ENCODE results near the gene GMPS. TPM values are rescaled to one million over a fixed set of nuclear protein-coding genes. Genes with fewer than 3 reads are reported as not detected.

The GMPS gene
- total and polyA plus RNA-seq, 2 of the 4 experiments (the other 2 are of a cell fraction) = 33.9 to 52.5 TPM

- Histone ChIP-seq H2BK20ac (ENCODE audit: low read depth, low read length) (no peak overlapping the region), H3K36me3 (ENCODE audit: control insufficient read depth, insufficient read depth, low read length) (no peaks in the 10 kb centered on the region), H3K4ac (ENCODE audit: low read depth, low read length) (no peak overlapping the region), H2BK15ac (ENCODE audit: low read depth, low read length) (no peak overlapping the region), H2AFZ (replicated peaks; ENCODE audit: low read length, poor library complexity) (no peak overlapping the region), H3K4me1 (ENCODE audit: control insufficient read depth, insufficient read depth, low read length) (0 out of 2 replicates have a peak, but pooled peaks cover 2% of the 10 kb centered on the region), H4K5ac (ENCODE audit: low read depth, low read length) (no peak overlapping the region), H3K9me1 (ENCODE audit: insufficient read depth, low read length) (peaks cover 2% of the 10 kb centered on the region; the same call in 1 of the 2 replicates), H2AK9ac (replicated peaks; ENCODE audit: low read depth, low read length, poor library complexity) (no peak overlapping the region), H2BK120ac (ENCODE audit: low read depth, low read length) (no peak overlapping the region), H3K9ac (ENCODE audit: low read depth, low read length) (no peak overlapping the region), H2BK5ac (ENCODE audit: low read depth, low read length, poor library complexity, severe bottlenecking) (no peak overlapping the region), H3K23ac (ENCODE audit: low read depth, low read length) (no peak overlapping the region), H3K56ac (ENCODE audit: extremely low read depth, insufficient read depth, low read length) (no peak overlapping the region), H3K4me3 (ENCODE audit: insufficient read depth, low read depth, low read length) (no peak overlapping the region), H3K79me1 (ENCODE audit: low read depth in 1 of 2, low read length in 2 of 2) (peaks cover 0 to 36% of the 10 kb centered on the region in 2 experiments; a peak in 3 of 4 replicates), H4K20me1 (ENCODE audit: insufficient read depth, low read length) (peaks cover 56% of the 10 kb centered on the region), H3K4me2 (ENCODE audit: low read depth, low read length) (no peak overlapping the region), H2AK5ac (ENCODE audit: low read depth, low read length) (no peak overlapping the region), H3K14ac (replicated peaks; ENCODE audit: low read depth, low read length) (no peak overlapping the region), H3K9me3 (ENCODE audit: control insufficient read depth, insufficient read depth, low read length) (no peaks in the 10 kb centered on the region), H3K18ac (ENCODE audit: low read depth, low read length) (no peak overlapping the region), H3K27me3 (ENCODE audit: control insufficient read depth, insufficient read depth, low read length) (no peaks in the 10 kb centered on the region), H3K27ac (ENCODE audit: insufficient read depth, low read length) (no peak overlapping the region), H4K8ac (ENCODE audit: low read depth in 2 of 2, low read length in 2 of 2) (no peak overlapping the region), H4K91ac (ENCODE audit: insufficient read depth, low read depth, low read length) (no peak overlapping the region)
- DNase-seq = no peak
- intact Hi-C loops (cut with micrococcal nuclease) = no loop called here
- BruUV-seq (replicated peaks) = no TSS peak
- POLR2A ChIA-PET (ENCODE audit: unreplicated experiment) = no interaction called here
- TF ChIP-seq POLR2A (IDR thresholded peaks at IDR 0.05; ENCODE audit: low read depth, low read length) (no peak), CEBPB (IDR thresholded peaks at IDR 0.05; ENCODE audit: low read depth, low read length) (no peak), USF2 (IDR thresholded peaks at IDR 0.05; ENCODE audit: low read depth, low read length) (no peak), RCOR1 (IDR thresholded peaks at IDR 0.05; ENCODE audit: insufficient replicate concordance, low read length) (no peak), MAZ (IDR thresholded peaks at IDR 0.05; ENCODE audit: borderline replicate concordance, low read depth, low read length) (no peak), BHLHE40 (IDR thresholded peaks at IDR 0.05; ENCODE audit: low read depth, low read length) (no peak), CTCF (conservative IDR thresholded peaks at IDR 0.05; ENCODE audit: low read depth, low read length) (no peak), MXI1 (IDR thresholded peaks at IDR 0.05; ENCODE audit: borderline replicate concordance, low read depth, low read length) (no peak), ELK1 (IDR thresholded peaks at IDR 0.05; ENCODE audit: borderline replicate concordance, low read depth, low read length) (no peak), SMC3 (IDR thresholded peaks at IDR 0.05; ENCODE audit: low read depth, low read length) (no peak), CHD1 (IDR thresholded peaks at IDR 0.05; ENCODE audit: low read depth, low read length) (no peak), RAD21 (IDR thresholded peaks at IDR 0.05; ENCODE audit: low read length) (no peak), FOS (IDR thresholded peaks at IDR 0.05; ENCODE audit: low read depth, low read length) (no peak), NFE2L2 (IDR thresholded peaks at IDR 0.05; ENCODE audit: low read depth, low read length) (no peak), RFX5 (IDR thresholded peaks at IDR 0.05; ENCODE audit: low read depth, low read length) (no peak), MAFK (IDR thresholded peaks at IDR 0.05; ENCODE audit: low read depth, low read length) (no peak)
- 67% methylated on average over 1 of the region's 2 CpGs; no CpG with 5 or more reads in 1 of the 2 experiments for WGBS, 2 experiments (ENCODE audit: extremely low coverage in 2 of 2, insufficient read length in 1 of 2)
- ATAC-seq (ENCODE audit: low read depth) = no peak
- dilution Hi-C loops (cut with HindIII; ENCODE audit: low sequenced_read_pairs, unreplicated experiment) = no loop called here
- in situ Hi-C loops (cut with MboI; ENCODE audit: low sequenced_read_pairs) = no loop called here
- CTCF ChIA-PET = no interaction called here
Observed at GRCh38 chr3:155876503-155876902, 6.1 kb downstream of the GMPS start.
